ENCODE measurements around the gene ALB. TPM values are rescaled to one million over a fixed set of nuclear protein-coding genes. Genes with fewer than 3 reads are reported as not detected.

Gene ALB
- total and polyA plus RNA-seq, 4 donors: 0.07 to 32.8 (median 4.4) TPM

DNA sequence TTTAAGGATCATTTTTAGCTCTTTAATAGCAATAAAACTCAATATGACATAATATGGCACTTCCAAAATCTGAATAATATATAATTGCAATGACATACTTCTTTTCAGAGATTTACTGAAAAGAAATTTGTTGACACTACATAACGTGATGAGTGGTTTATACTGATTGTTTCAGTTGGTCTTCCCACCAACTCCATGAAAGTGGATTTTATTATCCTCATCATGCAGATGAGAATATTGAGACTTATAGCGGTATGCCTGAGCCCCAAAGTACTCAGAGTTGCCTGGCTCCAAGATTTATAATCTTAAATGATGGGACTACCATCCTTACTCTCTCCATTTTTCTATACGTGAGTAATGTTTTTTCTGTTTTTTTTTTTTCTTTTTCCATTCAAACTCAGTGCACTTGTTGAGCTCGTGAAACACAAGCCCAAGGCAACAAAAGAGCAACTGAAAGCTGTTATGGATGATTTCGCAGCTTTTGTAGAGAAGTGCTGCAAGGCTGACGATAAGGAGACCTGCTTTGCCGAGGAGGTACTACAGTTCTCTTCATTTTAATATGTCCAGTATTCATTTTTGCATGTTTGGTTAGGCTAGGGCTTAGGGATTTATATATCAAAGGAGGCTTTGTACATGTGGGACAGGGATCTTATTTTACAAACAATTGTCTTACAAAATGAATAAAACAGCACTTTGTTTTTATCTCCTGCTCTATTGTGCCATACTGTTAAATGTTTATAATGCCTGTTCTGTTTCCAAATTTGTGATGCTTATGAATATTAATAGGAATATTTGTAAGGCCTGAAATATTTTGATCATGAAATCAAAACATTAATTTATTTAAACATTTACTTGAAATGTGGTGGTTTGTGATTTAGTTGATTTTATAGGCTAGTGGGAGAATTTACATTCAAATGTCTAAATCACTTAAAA lies 15.3 kb downstream of the ALB start:
- TF ChIP-seq CTCF (IDR thresholded peaks at IDR 0.05; ENCODE audit: control extremely low read depth, extremely low read depth): no peak
- 73 to 79% methylated on average over 7 of the region's 7 CpGs for WGBS, 2 donors
- H3K9ac ChIP-seq (ENCODE audit: insufficient read depth in 1 of 2, low read length in 2 of 2): no peak overlapping the region

DNA sequence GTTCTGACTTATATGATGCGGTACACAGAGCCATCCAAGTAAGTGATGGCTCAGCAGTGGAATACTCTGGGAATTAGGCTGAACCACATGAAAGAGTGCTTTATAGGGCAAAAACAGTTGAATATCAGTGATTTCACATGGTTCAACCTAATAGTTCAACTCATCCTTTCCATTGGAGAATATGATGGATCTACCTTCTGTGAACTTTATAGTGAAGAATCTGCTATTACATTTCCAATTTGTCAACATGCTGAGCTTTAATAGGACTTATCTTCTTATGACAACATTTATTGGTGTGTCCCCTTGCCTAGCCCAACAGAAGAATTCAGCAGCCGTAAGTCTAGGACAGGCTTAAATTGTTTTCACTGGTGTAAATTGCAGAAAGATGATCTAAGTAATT lies 16.5 kb downstream of the ALB start:
- no peaks in the 10 kb centered on the region for H3K27me3 ChIP-seq (ENCODE audit: control insufficient read depth in 3 of 3, insufficient read depth in 3 of 3, low read length in 2 of 3)
- H3K9ac ChIP-seq (ENCODE audit: insufficient read depth in 1 of 2, low read length in 2 of 2): no peak overlapping the region
- no peaks in the 10 kb centered on the region for H3K36me3 ChIP-seq (ENCODE audit: control insufficient read depth in 4 of 4, insufficient read depth in 4 of 4, low read length in 4 of 4)

More for the DNA sequence above, 15.3 kb downstream of the ALB start:
- DNase-seq (no peak), ATAC-seq (ENCODE audit: insufficient read depth, low FRiP score) (no peak)
- Histone ChIP-seq H3K27me3 (ENCODE audit: control insufficient read depth in 3 of 3, insufficient read depth in 3 of 3, low read length in 2 of 3) (no peaks in the 10 kb centered on the region), H3K4me3 (no peak overlapping the region), H3K9me3 (ENCODE audit: control insufficient read depth in 4 of 4, insufficient read depth in 3 of 4, low read length in 3 of 4) (no peaks in the 10 kb centered on the region), H3K27ac (ENCODE audit: low read depth in 1 of 2, low read length in 1 of 2) (no peak overlapping the region), H3K4me1 (ENCODE audit: control insufficient read depth in 5 of 5, insufficient read depth in 5 of 5, low read length in 5 of 5) (no peaks in the 10 kb centered on the region), H3K36me3 (ENCODE audit: control insufficient read depth in 4 of 4, insufficient read depth in 4 of 4, low read length in 4 of 4) (no peaks in the 10 kb centered on the region)

DNA sequence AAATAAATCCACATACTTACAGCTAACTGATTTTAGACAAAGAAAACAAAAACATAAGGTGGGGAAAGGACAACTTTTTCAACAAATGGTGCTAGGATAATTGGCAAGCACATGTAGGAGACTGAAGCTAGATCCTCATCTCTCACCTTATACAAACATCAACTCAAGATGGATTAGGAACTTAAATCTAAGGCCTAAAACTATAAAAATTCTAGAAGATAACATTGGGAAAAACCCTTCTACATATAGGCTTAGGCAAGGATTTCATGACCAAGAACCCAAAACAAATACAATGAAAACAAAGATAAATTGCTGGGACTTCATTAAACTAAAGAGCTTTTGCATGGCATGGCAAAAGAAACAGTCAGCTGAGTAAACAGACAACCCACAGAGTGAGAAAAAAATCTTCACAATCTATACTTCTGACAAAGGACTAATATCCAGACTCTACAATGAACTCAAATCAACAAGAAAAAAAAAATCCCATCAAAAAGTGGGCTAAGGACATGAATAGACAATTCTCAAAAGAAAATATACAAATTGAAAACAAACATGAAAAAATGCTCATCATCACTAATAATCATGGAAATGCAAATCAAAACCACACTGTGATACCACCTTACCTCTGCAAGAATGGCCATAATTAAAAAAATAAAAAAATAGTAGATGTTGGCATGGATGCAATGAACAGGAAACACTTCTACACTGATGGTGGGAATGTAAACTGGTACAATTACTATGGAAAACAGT lies 17.8 kb downstream of the ALB start:
- ATAC-seq (ENCODE audit: insufficient read depth, low FRiP score): no peak
- H3K9me3 ChIP-seq (ENCODE audit: control insufficient read depth in 4 of 4, insufficient read depth in 3 of 4, low read length in 3 of 4): no peaks in the 10 kb centered on the region

More for the DNA sequence above, 16.5 kb downstream of the ALB start:
- DNase-seq (no peak), ATAC-seq (ENCODE audit: insufficient read depth, low FRiP score) (no peak)
- Histone ChIP-seq H3K4me3 (no peak overlapping the region), H3K27ac (ENCODE audit: low read depth in 1 of 2, low read length in 1 of 2) (no peak overlapping the region), H3K9me3 (ENCODE audit: control insufficient read depth in 4 of 4, insufficient read depth in 3 of 4, low read length in 3 of 4) (no peaks in the 10 kb centered on the region), H3K4me1 (ENCODE audit: control insufficient read depth in 5 of 5, insufficient read depth in 5 of 5, low read length in 5 of 5) (no peaks in the 10 kb centered on the region)
- WGBS, 2 donors: 93 to 95% methylated on average over 2 of the region's 2 CpGs
- no peak for TF ChIP-seq CTCF (IDR thresholded peaks at IDR 0.05; ENCODE audit: control extremely low read depth, extremely low read depth)

More for the DNA sequence above, 17.8 kb downstream of the ALB start:
- no peak for DNase-seq
- no peak overlapping the region for H3K4me3 ChIP-seq
- H3K9ac ChIP-seq (ENCODE audit: insufficient read depth in 1 of 2, low read length in 2 of 2): no peak overlapping the region
- no peaks in the 10 kb centered on the region for H3K27me3 ChIP-seq (ENCODE audit: control insufficient read depth in 3 of 3, insufficient read depth in 3 of 3, low read length in 2 of 3)
- no peak for TF ChIP-seq CTCF (IDR thresholded peaks at IDR 0.05; ENCODE audit: control extremely low read depth, extremely low read depth)
- no peak overlapping the region for H3K27ac ChIP-seq (ENCODE audit: low read depth in 1 of 2, low read length in 1 of 2)
- no peaks in the 10 kb centered on the region for H3K36me3 ChIP-seq (ENCODE audit: control insufficient read depth in 4 of 4, insufficient read depth in 4 of 4, low read length in 4 of 4)
- H3K4me1 ChIP-seq (ENCODE audit: control insufficient read depth in 5 of 5, insufficient read depth in 5 of 5, low read length in 5 of 5): no peaks in the 10 kb centered on the region
